ENCODE data around the gene FGF19.

FGF19 gene

GRCh38 chr11:69669486-69669885, 34.3 kb downstream of the FGF19 start:
- no peak for TF ChIP-seq CTCF (IDR thresholded peaks at IDR 0.05; ENCODE audit: low read depth, low read length)
- H3K4me3 ChIP-seq (ENCODE audit: low read depth, low read length): no peak overlapping the region

GRCh38 chr11:69667619-69668604, 35.9 kb downstream of the FGF19 start:
- no peak overlapping the region for H3K4me3 ChIP-seq (ENCODE audit: low read depth, low read length)
- no peak for TF ChIP-seq CTCF (IDR thresholded peaks at IDR 0.05; ENCODE audit: low read depth, low read length)

GRCh38 chr11:69666752-69667536, 36.9 kb downstream of the FGF19 start:
- no peak for TF ChIP-seq CTCF (IDR thresholded peaks at IDR 0.05; ENCODE audit: low read depth, low read length)
- H3K4me3 ChIP-seq (ENCODE audit: low read depth, low read length): no peak overlapping the region

- TF ChIP-seq CTCF (IDR thresholded peaks at IDR 0.05; ENCODE audit: low read depth, low read length): no peak
- no peak overlapping the region for H3K4me3 ChIP-seq (ENCODE audit: low read depth, low read length)
These were observed 37.6 kb downstream of the FGF19 start for GRCh38 chr11:69666261-69666660.

- no peak for TF ChIP-seq CTCF (IDR thresholded peaks at IDR 0.05; ENCODE audit: low read depth, low read length)
- H3K4me3 ChIP-seq (ENCODE audit: low read depth, low read length): no peak overlapping the region
These were observed 38.2 kb downstream of the FGF19 start for GRCh38 chr11:69665669-69666068.

GRCh38 chr11:69664901-69665300, 38.9 kb downstream of the FGF19 start:
- TF ChIP-seq CTCF (IDR thresholded peaks at IDR 0.05; ENCODE audit: low read depth, low read length): no peak
- H3K4me3 ChIP-seq (ENCODE audit: low read depth, low read length): no peak overlapping the region
